Esophagus squamous epithelium (tissue), 4 donors: ENCODE data around the gene GPR83.
A peak's percentile ranks its signal among the peaks of the same experiment; 100 is the strongest.

Source experiments
- POLR2A ChIP-seq, 4 donors: fragments of 450-650 bp; IDR thresholded peaks; one replicate each; pipeline ENCODE4 v1.6.1; 2017; ENCODE audit warnings: antibody characterized with exemption in 4 of 4, mild to moderate bottlenecking in 4 of 4, moderate library complexity in 3 of 4
- TF ChIP-seq, protein P1 (sequence below), 6 experiments: fragments of 450-650 bp in 4 of 6; fragments of 200-600 bp in 2 of 6; sonication (generic) in 2 of 6; IDR thresholded peaks; one replicate each; pipeline ENCODE4 v1.5.1; 2016 to 2019; ENCODE audit warnings: antibody characterized with exemption in 6 of 6, mild to moderate bottlenecking in 4 of 6, moderate library complexity in 4 of 6

- no peak for TF ChIP-seq POLR2A (IDR thresholded peaks at IDR 0.05)
- TF ChIP-seq, protein P1, sequence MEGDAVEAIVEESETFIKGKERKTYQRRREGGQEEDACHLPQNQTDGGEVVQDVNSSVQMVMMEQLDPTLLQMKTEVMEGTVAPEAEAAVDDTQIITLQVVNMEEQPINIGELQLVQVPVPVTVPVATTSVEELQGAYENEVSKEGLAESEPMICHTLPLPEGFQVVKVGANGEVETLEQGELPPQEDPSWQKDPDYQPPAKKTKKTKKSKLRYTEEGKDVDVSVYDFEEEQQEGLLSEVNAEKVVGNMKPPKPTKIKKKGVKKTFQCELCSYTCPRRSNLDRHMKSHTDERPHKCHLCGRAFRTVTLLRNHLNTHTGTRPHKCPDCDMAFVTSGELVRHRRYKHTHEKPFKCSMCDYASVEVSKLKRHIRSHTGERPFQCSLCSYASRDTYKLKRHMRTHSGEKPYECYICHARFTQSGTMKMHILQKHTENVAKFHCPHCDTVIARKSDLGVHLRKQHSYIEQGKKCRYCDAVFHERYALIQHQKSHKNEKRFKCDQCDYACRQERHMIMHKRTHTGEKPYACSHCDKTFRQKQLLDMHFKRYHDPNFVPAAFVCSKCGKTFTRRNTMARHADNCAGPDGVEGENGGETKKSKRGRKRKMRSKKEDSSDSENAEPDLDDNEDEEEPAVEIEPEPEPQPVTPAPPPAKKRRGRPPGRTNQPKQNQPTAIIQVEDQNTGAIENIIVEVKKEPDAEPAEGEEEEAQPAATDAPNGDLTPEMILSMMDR (IDR thresholded peaks at IDR 0.05): peak in 5 of 6 experiments; percentile 18 to 58 (median 31)
Observed at GRCh38 chr11:94417386-94417987, 16.3 kb upstream of the GPR83 start.
